Mesenchymal stem cell (in vitro differentiated cells and primary cell): ENCODE data around the gene CMC1.

ENCODE experiments used
- DNase-seq: peaks from one replicate; pipeline ENCODE4 v3.0.0-alpha.2; 2013
- H2AFZ ChIP-seq: one replicate; pipeline ENCODE4 v1.6.1; 2013; ENCODE audit warnings: low read depth, mild to moderate bottlenecking, control low read depth, inconsistent platforms, low read length, moderate library complexity
- H2AK5ac ChIP-seq: 2 replicates; pipeline ENCODE4 v1.6.1; 2013; ENCODE audit warnings: low read length, moderate library complexity, mild to moderate bottlenecking, inconsistent platforms; ENCODE audit not compliant: severe bottlenecking
- H2BK120ac ChIP-seq: one replicate; pipeline ENCODE4 v1.6.1; 2013; ENCODE audit warnings: low read depth, mild to moderate bottlenecking, inconsistent platforms, low read length, moderate library complexity
- H2BK12ac ChIP-seq, 2 experiments: one replicate each; pipeline ENCODE4 v1.6.1; 2013; ENCODE audit warnings: inconsistent platforms in 2 of 2, low read length in 2 of 2, mild to moderate bottlenecking in 2 of 2, moderate library complexity in 2 of 2, control low read depth in 1 of 2
- H2BK15ac ChIP-seq: one replicate; pipeline ENCODE4 v1.6.1; 2013; ENCODE audit warnings: mild to moderate bottlenecking, low read depth, inconsistent platforms; ENCODE audit not compliant: poor library complexity, severe bottlenecking
- H2BK5ac ChIP-seq: 2 replicates; pipeline ENCODE4 v1.6.1; 2013; ENCODE audit warnings: low read depth, mild to moderate bottlenecking, low read length, control low read depth, inconsistent platforms; ENCODE audit not compliant: poor library complexity, severe bottlenecking
- H3K14ac ChIP-seq, 2 experiments: one replicate each; pipeline ENCODE4 v1.6.1; 2013; ENCODE audit warnings: inconsistent platforms in 2 of 2, low read length in 2 of 2, control low read depth in 1 of 2, mild to moderate bottlenecking in 1 of 2, moderate library complexity in 1 of 2
- H3K18ac ChIP-seq, 2 experiments: one replicate each; pipeline ENCODE4 v1.6.1; 2013; ENCODE audit warnings: inconsistent platforms in 2 of 2, low read length in 2 of 2, control low read depth in 1 of 2, low read depth in 1 of 2, mild to moderate bottlenecking in 1 of 2
- H3K23ac ChIP-seq, 2 experiments: one replicate each; pipeline ENCODE4 v1.6.1; 2013; ENCODE audit warnings: inconsistent platforms in 2 of 2, low read length in 2 of 2, mild to moderate bottlenecking in 2 of 2, moderate library complexity in 2 of 2, control low read depth in 1 of 2
- H3K27ac ChIP-seq: 2 replicates; pipeline ENCODE4 v1.5.1; 2013; ENCODE audit warnings: mild to moderate bottlenecking, moderate library complexity, low read length, control low read depth, inconsistent platforms; ENCODE audit not compliant: poor library complexity, severe bottlenecking
- H3K27me3 ChIP-seq, 2 experiments: 2 replicates each; pipeline versions ENCODE4 v1.6.1 to v1.7.0; 2013; ENCODE audit warnings: low read length in 2 of 2, mild to moderate bottlenecking in 2 of 2, moderate library complexity in 2 of 2, control low read depth in 1 of 2, inconsistent platforms in 1 of 2; ENCODE audit not compliant: control insufficient read depth in 1 of 2, insufficient read depth in 1 of 2
- H3K36me3 ChIP-seq, 2 experiments: 2 replicates each; pipeline versions ENCODE4 v1.6.1 to v1.7.0; 2013; ENCODE audit warnings: low read length in 2 of 2, control low read depth in 1 of 2, inconsistent platforms in 1 of 2, low read depth in 1 of 2, mild to moderate bottlenecking in 1 of 2; ENCODE audit not compliant: insufficient read depth in 2 of 2, control insufficient read depth in 1 of 2
- H3K4ac ChIP-seq, 2 experiments: one replicate each; pipeline ENCODE4 v1.6.1; 2013; ENCODE audit warnings: inconsistent platforms in 2 of 2, low read length in 2 of 2, mild to moderate bottlenecking in 2 of 2, moderate library complexity in 2 of 2, control low read depth in 1 of 2, low read depth in 1 of 2
- H3K4me1 ChIP-seq: 2 replicates; pipeline ENCODE4 v1.6.1; 2013; ENCODE audit warnings: low read depth, low read length, control low read depth; ENCODE audit not compliant: control insufficient read depth, insufficient read depth
- H3K4me2 ChIP-seq: 2 replicates; pipeline ENCODE4 v1.6.1; 2013; ENCODE audit warnings: low read length, mild to moderate bottlenecking, inconsistent platforms; ENCODE audit not compliant: poor library complexity, severe bottlenecking
- H3K4me3 ChIP-seq, 2 experiments: 2 replicates each; pipeline versions ENCODE4 v1.5.1 to v1.7.0; 2013; ENCODE audit warnings: low read length in 2 of 2, mild to moderate bottlenecking in 2 of 2, control low read depth in 1 of 2, low read depth in 1 of 2; ENCODE audit not compliant: insufficient read depth in 1 of 2
- H3K79me1 ChIP-seq: replicated peaks from 2 replicates; pipeline ENCODE4 v1.6.1; 2013; ENCODE audit warnings: mild to moderate bottlenecking, control low read depth, low read length, inconsistent platforms; ENCODE audit not compliant: poor library complexity, severe bottlenecking
- H3K9ac ChIP-seq: 2 replicates; pipeline ENCODE4 v1.7.0; 2013; ENCODE audit warnings: mild to moderate bottlenecking, low read length, moderate library complexity
- H3K9me3 ChIP-seq: 2 replicates; pipeline ENCODE4 v1.7.0; 2013; ENCODE audit warnings: mild to moderate bottlenecking, low read length; ENCODE audit not compliant: control insufficient read depth
- H4K8ac ChIP-seq: one replicate; pipeline ENCODE4 v1.6.1; 2013; ENCODE audit warnings: inconsistent platforms, mild to moderate bottlenecking, low read length, moderate library complexity
- H4K91ac ChIP-seq: one replicate; pipeline ENCODE4 v1.6.1; 2013; ENCODE audit warnings: mild to moderate bottlenecking, low read length, inconsistent platforms
- WGBS: methylation state at CpG from one replicate; pipeline ENCODE4 v1.1.7; 2013; ENCODE audit warnings: mixed read lengths; 5-methylcytosine and 5-hydroxymethylcytosine counted together

Gene CMC1

GRCh38 chr3:28317438-28318022 lies 76.1 kb downstream of the CMC1 start:
- no CpG with 5 or more reads among the region's 2 CpGs for WGBS
- peak; percentile 46 for DNase-seq
- Histone ChIP-seq H2BK15ac (no peak overlapping the region), H3K4me1 (no peaks in the 10 kb centered on the region), H3K36me3 (peaks cover 0 to 25% of the 10 kb centered on the region in 2 experiments), H3K18ac (no peak overlapping the region), H2BK12ac (no peak overlapping the region), H3K27me3 (no peaks in the 10 kb centered on the region), H3K23ac (no peak overlapping the region), H3K14ac (no peak overlapping the region), H2BK5ac (no peak overlapping the region), H3K4me3 (no peak overlapping the region), H2BK120ac (no peak overlapping the region), H2AFZ (no peak overlapping the region), H3K27ac (no peak overlapping the region), H2AK5ac (no peak overlapping the region), H3K4ac (no peak overlapping the region), H3K4me2 (no peak overlapping the region), H3K9ac (no peak overlapping the region), H3K9me3 (no peaks in the 10 kb centered on the region), H4K91ac (no peak overlapping the region), H3K79me1 (peaks cover 6% of the 10 kb centered on the region), H4K8ac (no peak overlapping the region)

- Histone ChIP-seq H3K27me3 (no peaks in the 10 kb centered on the region), H3K9ac (no peak overlapping the region), H2BK12ac (no peak overlapping the region), H2BK15ac (no peak overlapping the region), H3K23ac (no peak overlapping the region), H3K4me2 (no peak overlapping the region), H3K4me3 (no peak overlapping the region), H3K36me3 (peaks cover 0 to 55% of the 10 kb centered on the region in 2 experiments), H3K4ac (no peak overlapping the region), H2BK5ac (no peak overlapping the region), H3K14ac (no peak overlapping the region), H2AK5ac (no peak overlapping the region), H3K27ac (no peak overlapping the region), H2BK120ac (no peak overlapping the region), H4K91ac (no peak overlapping the region), H3K18ac (no peak overlapping the region), H3K9me3 (no peaks in the 10 kb centered on the region), H3K4me1 (no peaks in the 10 kb centered on the region), H2AFZ (no peak overlapping the region), H3K79me1 (peaks cover 1% of the 10 kb centered on the region), H4K8ac (no peak overlapping the region)
- no peak for DNase-seq
Observed at GRCh38 chr3:28320981-28321380, 79.6 kb downstream of the CMC1 start.

GRCh38 chr3:28322464-28322863 lies 81.0 kb downstream of the CMC1 start:
- DNase-seq, result no peak
- Histone ChIP-seq H3K79me1 (peaks cover 1% of the 10 kb centered on the region), H3K4ac (no peak overlapping the region), H3K4me2 (no peak overlapping the region), H3K9me3 (no peaks in the 10 kb centered on the region), H3K27me3 (no peaks in the 10 kb centered on the region), H3K18ac (no peak overlapping the region), H3K9ac (no peak overlapping the region), H2AK5ac (no peak overlapping the region), H4K8ac (no peak overlapping the region), H3K23ac (no peak overlapping the region), H2BK5ac (no peak overlapping the region), H2BK120ac (no peak overlapping the region), H3K14ac (no peak overlapping the region), H3K36me3 (peaks cover 0 to 63% of the 10 kb centered on the region in 2 experiments), H4K91ac (no peak overlapping the region), H2AFZ (no peak overlapping the region), H3K27ac (no peak overlapping the region), H2BK12ac (no peak overlapping the region), H3K4me1 (no peaks in the 10 kb centered on the region), H3K4me3 (no peak overlapping the region), H2BK15ac (no peak overlapping the region)
- WGBS, result no CpG with 5 or more reads among the region's 1 CpG

GRCh38 chr3:28326458-28326926 lies 85.1 kb downstream of the CMC1 start:
- no peak overlapping the region for H4K91ac ChIP-seq
- no peak overlapping the region for H2BK12ac ChIP-seq
- H2AK5ac ChIP-seq, result no peak overlapping the region
- peaks cover 1% of the 10 kb centered on the region for H3K79me1 ChIP-seq
- no peak overlapping the region for H2BK15ac ChIP-seq
- no peak for DNase-seq
- H3K27me3 ChIP-seq, result no peaks in the 10 kb centered on the region
- no peak overlapping the region for H2BK120ac ChIP-seq
- H3K4me1 ChIP-seq, result no peaks in the 10 kb centered on the region
- no peak overlapping the region for H3K23ac ChIP-seq
- no peak overlapping the region for H2BK5ac ChIP-seq
- no peak overlapping the region for H3K14ac ChIP-seq
- no peak overlapping the region for H3K4me2 ChIP-seq
- 73% methylated on average over 2 of the region's 2 CpGs for WGBS
- H3K36me3 ChIP-seq, result peaks cover 0 to 71% of the 10 kb centered on the region in 2 experiments
- no peak overlapping the region for H3K9ac ChIP-seq
- H4K8ac ChIP-seq, result no peak overlapping the region
- H3K9me3 ChIP-seq, result no peaks in the 10 kb centered on the region
- H3K18ac ChIP-seq, result no peak overlapping the region
- no peak overlapping the region for H3K27ac ChIP-seq
- H2AFZ ChIP-seq, result no peak overlapping the region
- H3K4me3 ChIP-seq, result no peak overlapping the region
- H3K4ac ChIP-seq, result no peak overlapping the region
